MCF 10A (cell line): ENCODE results near the gene TEX52. TPM values are rescaled to one million over a fixed set of nuclear protein-coding genes. Genes with fewer than 3 reads are reported as not detected.

Experiments
- BruUV-seq: library from RNA; stranded (reverse); fragments of 400-500 nt; replicated peaks from 2 replicates; lab custom pipeline; 2021; lab: Mats Ljungman, UMichigan
- CTCF ChIA-PET: fragments of 300-600 bp; sonication (Branson Sonifier 250); formaldehyde crosslinking; extraction: SDS; loops from one replicate; lab custom pipeline; 2021; ENCODE audit warnings: antibody characterized with exemption, inconsistent platforms; lab: Yijun Ruan, JAX
- POLR2A ChIA-PET: fragments of 300-600, 350-650 bp; sonication (Branson Sonifier 250); formaldehyde crosslinking; extraction: SDS; loops from one replicate; lab custom pipeline; 2020; ENCODE audit warnings: antibody characterized with exemption, inconsistent platforms; lab: Yijun Ruan, JAX
- DNase-seq: peaks from one replicate; pipeline ENCODE4 v3.0.0-alpha.2; 2018; ENCODE audit not compliant: unreplicated experiment
- H3K27ac Mint-ChIP-seq: one replicate; pipeline ENCODE4 v1.8.0; 2022; ENCODE audit warnings: mild to moderate bottlenecking, low read depth, mixed read lengths; ENCODE audit not compliant: unreplicated experiment
- H3K27me3 Mint-ChIP-seq: one replicate; pipeline ENCODE4 v1.8.0; 2022; ENCODE audit warnings: mixed read lengths; ENCODE audit not compliant: insufficient read depth, unreplicated experiment
- H3K36me3 Mint-ChIP-seq: one replicate; pipeline ENCODE4 v1.8.0; 2022; ENCODE audit warnings: mild to moderate bottlenecking, moderate library complexity, mixed read lengths; ENCODE audit not compliant: insufficient read depth, unreplicated experiment
- H3K4me1 Mint-ChIP-seq: one replicate; pipeline ENCODE4 v1.8.0; 2022; ENCODE audit warnings: mixed read lengths; ENCODE audit not compliant: insufficient read depth, unreplicated experiment
- H3K4me3 Mint-ChIP-seq: one replicate; pipeline ENCODE4 v1.8.0; 2022; ENCODE audit warnings: mild to moderate bottlenecking, moderate library complexity, mixed read lengths; ENCODE audit not compliant: unreplicated experiment
- H3K9me3 Mint-ChIP-seq: one replicate; pipeline ENCODE4 v1.8.0; 2022; ENCODE audit warnings: mixed read lengths; ENCODE audit not compliant: unreplicated experiment
- intact Hi-C: fragments of 100-400 bp; cut with micrococcal nuclease; formaldehyde crosslinking; loops from 2 replicates; pipeline ENCODE4 v1.14.1; 2022
- total RNA-seq: library from RNA; stranded (reverse); gene quantifications from 2 replicates; pipeline ENCODE4 v1.2.3, GENCODE V29; 2022
- TF ChIP-seq, protein P1 (sequence below): fragments of 200-600 bp; IDR thresholded peaks from one replicate; pipeline ENCODE4 v1.8.0; 2022; ENCODE audit warnings: antibody characterized with exemption, mild to moderate bottlenecking; ENCODE audit not compliant: unreplicated experiment

Gene TEX52
- total RNA-seq, 1 experiment from 2014 or later, result not detected

DNA sequence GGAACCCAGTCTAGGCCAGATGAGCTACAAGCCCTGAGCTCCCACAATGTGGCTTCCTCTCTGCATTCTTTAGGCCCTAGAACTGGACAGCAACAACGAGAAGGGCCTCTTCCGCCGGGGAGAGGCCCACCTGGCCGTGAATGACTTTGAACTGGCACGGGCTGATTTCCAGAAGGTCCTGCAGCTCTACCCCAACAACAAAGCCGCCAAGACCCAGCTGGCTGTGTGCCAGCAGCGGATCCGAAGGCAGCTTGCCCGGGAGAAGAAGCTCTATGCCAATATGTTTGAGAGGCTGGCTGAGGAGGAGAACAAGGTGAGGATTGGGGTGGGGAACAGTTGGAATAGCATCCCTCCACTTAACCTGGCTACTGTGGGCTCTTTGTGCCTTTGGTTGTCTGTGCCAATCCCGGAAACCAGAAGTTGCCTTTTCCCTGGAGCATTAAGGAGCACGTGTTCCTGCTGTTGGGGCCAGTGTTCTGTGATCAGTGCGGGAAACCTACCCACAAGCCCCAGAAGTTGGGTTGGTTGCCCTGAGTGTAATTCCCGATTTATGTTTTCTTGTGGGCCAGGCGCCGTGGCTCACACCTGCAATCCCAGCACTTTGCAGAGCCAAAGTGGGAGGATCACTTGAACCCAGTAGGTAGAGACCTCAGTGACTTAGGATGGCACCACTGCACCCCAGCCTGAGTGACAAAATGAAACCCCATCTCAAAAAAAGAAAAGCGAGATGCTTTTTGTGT is 55.6 kb downstream of the TEX52 start:
- intact Hi-C loops, result no loop called here
- ChIA-PET CTCF (interaction anchor here (0.6 to 3.8 kb wide), 3 partner anchors 12 to 1778 kb away, joined by 3 to 26 read pairs (median 4); partner anchors contain the start of gene ITFG2), POLR2A (interaction anchor here (8.2 kb wide), 1 partner anchor 11 kb away, joined by 128 read pairs; the partner anchor contains the start of gene ITFG2)
- no peak for DNase-seq
- TF ChIP-seq, protein P1, sequence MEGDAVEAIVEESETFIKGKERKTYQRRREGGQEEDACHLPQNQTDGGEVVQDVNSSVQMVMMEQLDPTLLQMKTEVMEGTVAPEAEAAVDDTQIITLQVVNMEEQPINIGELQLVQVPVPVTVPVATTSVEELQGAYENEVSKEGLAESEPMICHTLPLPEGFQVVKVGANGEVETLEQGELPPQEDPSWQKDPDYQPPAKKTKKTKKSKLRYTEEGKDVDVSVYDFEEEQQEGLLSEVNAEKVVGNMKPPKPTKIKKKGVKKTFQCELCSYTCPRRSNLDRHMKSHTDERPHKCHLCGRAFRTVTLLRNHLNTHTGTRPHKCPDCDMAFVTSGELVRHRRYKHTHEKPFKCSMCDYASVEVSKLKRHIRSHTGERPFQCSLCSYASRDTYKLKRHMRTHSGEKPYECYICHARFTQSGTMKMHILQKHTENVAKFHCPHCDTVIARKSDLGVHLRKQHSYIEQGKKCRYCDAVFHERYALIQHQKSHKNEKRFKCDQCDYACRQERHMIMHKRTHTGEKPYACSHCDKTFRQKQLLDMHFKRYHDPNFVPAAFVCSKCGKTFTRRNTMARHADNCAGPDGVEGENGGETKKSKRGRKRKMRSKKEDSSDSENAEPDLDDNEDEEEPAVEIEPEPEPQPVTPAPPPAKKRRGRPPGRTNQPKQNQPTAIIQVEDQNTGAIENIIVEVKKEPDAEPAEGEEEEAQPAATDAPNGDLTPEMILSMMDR, result no peak
- Mint-ChIP-seq H3K27ac (no peak overlapping the region), H3K9me3 (no peaks in the 10 kb centered on the region), H3K27me3 (no peaks in the 10 kb centered on the region), H3K4me3 (no peak overlapping the region), H3K36me3 (peaks cover 96% of the 10 kb centered on the region), H3K4me1 (peaks cover 11% of the 10 kb centered on the region)
- no TSS peak for BruUV-seq

DNA sequence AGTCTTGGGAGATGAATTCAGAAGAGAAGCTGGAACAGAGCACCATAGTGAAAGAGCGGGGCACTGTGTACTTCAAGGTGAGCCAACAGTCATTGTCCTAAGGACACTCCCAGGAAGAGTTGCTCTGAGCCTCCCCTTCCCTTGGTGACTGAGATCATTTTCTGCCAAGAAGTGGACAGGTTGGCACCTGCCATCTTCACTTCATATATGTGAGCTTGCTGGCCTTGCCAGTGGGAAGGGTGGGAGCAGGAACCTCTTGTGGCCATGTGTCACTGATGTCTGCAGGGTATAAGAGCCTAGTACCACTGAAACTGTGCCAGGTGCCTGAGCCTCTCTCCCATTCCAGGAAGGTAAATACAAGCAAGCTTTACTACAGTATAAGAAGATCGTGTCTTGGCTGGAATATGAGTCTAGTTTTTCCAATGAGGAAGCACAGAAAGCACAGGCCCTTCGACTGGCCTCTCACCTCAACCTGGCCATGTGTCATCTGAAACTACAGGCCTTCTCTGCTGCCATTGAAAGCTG is 56.7 kb downstream of the TEX52 start:
- Mint-ChIP-seq H3K36me3 (peaks cover 90% of the 10 kb centered on the region), H3K4me1 (peaks cover 11% of the 10 kb centered on the region), H3K9me3 (no peaks in the 10 kb centered on the region), H3K27ac (peak overlapping the region; percentile 27), H3K27me3 (no peaks in the 10 kb centered on the region), H3K4me3 (no peak overlapping the region)
- intact Hi-C loops, result no loop called here
- POLR2A ChIA-PET, result interaction anchor here (0.7 to 8.2 kb wide), 2 partner anchors 12 to 187 kb away, joined by 3 to 128 read pairs; partner anchors contain the start of gene ITFG2
- peak; percentile 35 for DNase-seq
- BruUV-seq, result no TSS peak
- TF ChIP-seq, protein P1, result no peak
- CTCF ChIA-PET, result interaction anchor here (0.8 to 3.8 kb wide), 4 partner anchors 13 to 242 kb away, joined by 3 to 26 read pairs (median 4); partner anchors contain the start of gene ITFG2

Other genes with a start within 250 kb of the TEX52 start
- 79.1 and 94.5 TPM in 2 replicates for gene FKBP4, start 62.1 kb downstream of the TEX52 start, total RNA-seq
- gene ITFG2, start 44.4 kb downstream of the TEX52 start, total RNA-seq, result 26.5 and 28.1 TPM in 2 replicates
- gene NRIP2, start 22.0 kb downstream of the TEX52 start, total RNA-seq, result not detected in 2 replicates
- gene FOXM1, start 20.1 kb upstream of the TEX52 start, total RNA-seq, result 31.7 and 49.9 TPM in 2 replicates
- gene RHNO1, start 20.2 kb upstream of the TEX52 start, total RNA-seq, result 47.0 and 60.9 TPM in 2 replicates
- 36.2 and 42.2 TPM in 2 replicates for gene TULP3, start 33.9 kb upstream of the TEX52 start, total RNA-seq
- gene TEAD4, start 102.4 kb upstream of the TEX52 start, total RNA-seq, result 17.5 and 33.8 TPM in 2 replicates
- 12.6 and 13.4 TPM in 2 replicates for gene TSPAN9, start 220.3 kb upstream of the TEX52 start, total RNA-seq